Measurements from ENCODE around the gene ACAA2.

Gene ACAA2

DNA sequence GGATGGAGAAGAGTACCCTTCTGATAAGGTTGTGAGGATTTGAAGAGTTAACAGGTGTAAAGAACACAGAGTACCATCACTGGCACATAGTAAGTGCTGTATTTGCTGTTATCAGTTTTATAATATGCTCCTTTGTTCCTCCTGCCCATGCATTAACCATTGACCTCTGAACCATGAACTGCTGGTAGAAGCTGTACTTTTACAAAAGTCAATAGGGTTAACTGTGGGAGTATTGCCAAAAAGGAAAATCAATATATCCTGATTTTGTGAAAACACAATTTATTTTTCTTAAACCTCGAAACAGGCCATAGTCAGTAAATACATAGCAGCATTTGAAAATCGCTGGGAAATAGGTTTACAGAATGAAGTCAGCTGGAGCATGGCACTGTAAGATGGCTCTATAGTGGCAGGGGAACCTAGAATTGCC, 18.9 kb upstream of the ACAA2 start:
- no peak overlapping the region for H3K4me3 ChIP-seq (ENCODE audit: low read depth, low read length)
- no peak for DNase-seq (ENCODE audit: low read depth)
- no peak for TF ChIP-seq CTCF (conservative IDR thresholded peaks at IDR 0.05; ENCODE audit: low read depth, low read length)

GRCh38 chr18:49827996-49828395, 14.7 kb upstream of the ACAA2 start:
- no peak for DNase-seq (ENCODE audit: low read depth)
- no peak overlapping the region for H3K4me3 ChIP-seq (ENCODE audit: low read depth, low read length)
- TF ChIP-seq CTCF (conservative IDR thresholded peaks at IDR 0.05; ENCODE audit: low read depth, low read length), result no peak

DNA sequence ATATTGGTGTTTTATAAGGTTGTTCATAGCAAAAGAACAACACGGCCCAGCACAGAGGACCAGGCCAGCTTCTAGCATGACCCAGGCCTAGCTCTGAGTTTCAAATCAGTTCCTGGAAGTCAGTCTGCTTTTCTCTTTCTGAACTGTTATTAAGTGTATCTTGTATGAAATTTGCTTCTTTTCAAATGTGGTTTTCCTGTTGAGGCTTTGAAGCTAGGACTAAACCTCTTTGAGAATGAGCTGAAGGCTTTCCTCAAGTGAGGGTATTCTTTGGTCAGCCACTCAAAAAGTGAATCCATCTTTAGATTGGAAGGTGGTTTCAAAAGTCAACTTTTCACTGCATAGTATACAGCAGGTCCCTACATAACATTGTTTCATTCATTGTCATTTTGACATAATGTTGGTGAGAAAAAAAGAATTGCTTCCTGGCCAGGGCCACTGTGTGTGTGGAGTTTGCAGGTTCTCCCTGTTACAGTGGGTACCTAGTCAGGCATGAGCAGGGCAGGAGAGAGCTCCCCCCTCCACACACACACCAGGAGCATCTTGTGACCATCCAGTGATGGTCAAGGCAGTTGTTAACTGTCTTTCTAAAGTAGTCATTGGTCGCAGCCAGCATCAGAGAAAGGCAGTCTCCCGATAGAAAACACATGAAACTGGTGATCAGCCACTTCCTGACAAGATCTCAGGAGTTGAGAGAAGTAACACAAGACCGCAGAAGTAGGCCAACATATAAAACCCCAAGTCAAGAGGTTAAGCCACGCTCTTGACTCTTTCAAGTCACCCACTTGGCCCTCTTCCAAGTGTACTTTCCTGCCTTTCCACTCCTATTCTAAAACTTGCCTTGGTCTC, 6.7 kb upstream of the ACAA2 start:
- no peak for TF ChIP-seq CTCF (conservative IDR thresholded peaks at IDR 0.05; ENCODE audit: low read depth, low read length)
- no peak overlapping the region for H3K4me3 ChIP-seq (ENCODE audit: low read depth, low read length)
- peak; percentile 68 for DNase-seq (ENCODE audit: low read depth)

- DNase-seq (ENCODE audit: low read depth), result no peak
- H3K4me3 ChIP-seq (ENCODE audit: low read depth, low read length), result no peak overlapping the region
- TF ChIP-seq CTCF (conservative IDR thresholded peaks at IDR 0.05; ENCODE audit: low read depth, low read length), result no peak
These were observed 5.8 kb upstream of the ACAA2 start for GRCh38 chr18:49819071-49819662.

- no peak for TF ChIP-seq CTCF (conservative IDR thresholded peaks at IDR 0.05; ENCODE audit: low read depth, low read length)
- H3K4me3 ChIP-seq (ENCODE audit: low read depth, low read length), result no peak overlapping the region
- no peak for DNase-seq (ENCODE audit: low read depth)
These were observed 4.6 kb upstream of the ACAA2 start for GRCh38 chr18:49817947-49818346.

DNA sequence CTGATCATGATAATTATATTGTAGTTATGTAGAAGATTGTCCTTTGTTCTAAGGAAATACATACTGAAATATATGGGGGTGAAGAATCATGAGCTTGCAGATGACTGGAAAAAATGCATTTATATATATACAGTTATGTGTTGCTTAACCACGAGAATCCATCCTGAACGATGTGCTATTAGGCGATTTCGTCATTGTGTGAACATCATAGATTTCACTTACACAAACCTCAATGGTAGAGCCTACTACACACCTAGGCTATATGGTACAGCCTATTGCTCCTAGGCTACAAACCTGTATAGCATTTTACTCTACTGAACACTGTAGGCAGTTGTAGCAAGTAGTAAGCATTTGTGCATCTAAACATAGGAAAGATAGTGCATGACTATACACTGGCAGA, 2.6 kb upstream of the ACAA2 start:
- H3K4me3 ChIP-seq (ENCODE audit: low read depth, low read length), result no peak overlapping the region
- TF ChIP-seq CTCF (conservative IDR thresholded peaks at IDR 0.05; ENCODE audit: low read depth, low read length), result no peak
- DNase-seq (ENCODE audit: low read depth), result no peak

DNA sequence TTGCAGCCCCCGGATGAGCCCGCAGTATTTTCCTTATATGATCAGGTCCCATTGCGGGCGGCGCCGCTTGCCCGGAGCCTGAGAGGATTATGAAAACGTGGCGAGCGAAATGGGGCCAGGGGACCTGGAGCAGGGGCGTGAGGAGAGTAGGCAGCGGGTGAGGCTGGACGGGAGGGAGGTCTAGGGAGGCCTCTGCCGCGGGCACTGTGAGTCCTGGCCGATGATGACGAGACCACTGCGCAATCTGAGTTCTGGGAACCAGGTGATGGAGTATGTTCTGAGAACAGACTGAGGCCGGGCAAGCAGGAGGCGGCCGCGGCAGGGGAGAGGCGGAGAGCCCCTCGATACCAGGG, 790 bp upstream of the ACAA2 start:
- H3K4me3 ChIP-seq (ENCODE audit: low read depth, low read length), result peak overlapping the region; percentile 81
- TF ChIP-seq CTCF (conservative IDR thresholded peaks at IDR 0.05; ENCODE audit: low read depth, low read length), result no peak
- DNase-seq (ENCODE audit: low read depth), result peak; percentile 73

Data from choroid plexus epithelial cell (primary cell).